GM23248 (cell line): ENCODE data around the gene PNPLA1.

Source experiments
- EZH2 ChIP-seq: fragments of 200-600 bp; sonication (generic); IDR thresholded peaks from 2 replicates; pipeline ENCODE4 v1.6.1; 2018; ENCODE audit warnings: antibody characterized with exemption, mild to moderate bottlenecking; ENCODE audit not compliant: insufficient read depth, poor library complexity, severe bottlenecking
- EZH2phosphoT487 ChIP-seq: fragments of 200-600 bp; sonication (generic); IDR thresholded peaks from 2 replicates; pipeline ENCODE4 v1.6.1; 2018; ENCODE audit warnings: antibody characterized with exemption, moderate library complexity, mild to moderate bottlenecking, low read depth; ENCODE audit not compliant: insufficient read depth

DNA sequence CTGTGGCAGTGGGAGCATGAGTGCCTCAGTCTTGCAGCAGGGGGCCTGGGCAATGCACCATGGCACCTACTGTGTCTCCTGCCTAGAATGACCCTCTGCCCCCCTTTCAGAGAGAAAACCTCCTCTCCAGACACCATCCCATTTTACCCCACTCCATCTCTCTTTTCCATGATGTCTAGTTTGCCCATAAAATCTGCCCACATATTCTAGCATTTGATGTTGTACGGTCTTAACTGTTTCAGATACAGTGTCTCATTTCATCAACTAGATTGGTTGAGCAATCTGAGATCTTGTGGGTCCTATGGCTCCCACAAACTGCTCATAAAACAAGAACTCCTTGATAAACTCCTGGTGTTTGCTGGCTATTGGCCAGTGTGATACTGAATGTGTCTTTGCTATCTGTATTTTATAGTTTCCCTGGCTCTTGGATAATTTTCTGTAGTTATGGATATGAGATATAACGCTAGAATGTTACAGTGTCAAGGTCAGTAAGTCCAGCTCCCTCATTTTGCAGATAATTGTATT lies 8.1 kb downstream of the PNPLA1 start:
- TF ChIP-seq EZH2 (no peak), EZH2phosphoT487 (no peak)
